HG03521 (cell line): Measurements from ENCODE around the gene SORBS2.

ENCODE experiments used
- ATAC-seq: cut with Tn5 transposase; IDR thresholded peaks from one replicate; pipeline ENCODE4 v1.9.1; 2021; ENCODE audit warnings: mild to moderate bottlenecking, moderate library complexity; ENCODE audit not compliant: unreplicated experiment

The SORBS2 gene

DNA sequence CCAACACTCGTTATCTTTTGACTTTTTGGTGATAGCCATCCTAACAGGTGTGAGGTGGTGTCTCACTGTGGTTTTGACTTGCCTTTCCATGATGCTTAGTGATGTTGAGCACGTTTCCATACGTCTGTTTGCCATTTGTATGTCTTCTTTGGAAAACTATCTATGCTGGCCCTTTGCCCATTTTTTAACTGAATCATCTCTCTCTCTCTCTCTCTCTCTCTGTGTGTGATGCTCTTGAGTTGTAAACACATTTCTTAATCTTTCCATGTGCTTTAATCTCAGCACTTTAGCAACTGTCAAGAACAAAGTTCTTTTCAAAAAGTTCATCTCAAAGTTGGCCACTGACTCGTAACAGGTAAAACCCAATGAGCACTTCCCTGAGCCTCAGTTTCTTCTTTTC, 10.5 kb downstream of the SORBS2 start:
- no peak for ATAC-seq

DNA sequence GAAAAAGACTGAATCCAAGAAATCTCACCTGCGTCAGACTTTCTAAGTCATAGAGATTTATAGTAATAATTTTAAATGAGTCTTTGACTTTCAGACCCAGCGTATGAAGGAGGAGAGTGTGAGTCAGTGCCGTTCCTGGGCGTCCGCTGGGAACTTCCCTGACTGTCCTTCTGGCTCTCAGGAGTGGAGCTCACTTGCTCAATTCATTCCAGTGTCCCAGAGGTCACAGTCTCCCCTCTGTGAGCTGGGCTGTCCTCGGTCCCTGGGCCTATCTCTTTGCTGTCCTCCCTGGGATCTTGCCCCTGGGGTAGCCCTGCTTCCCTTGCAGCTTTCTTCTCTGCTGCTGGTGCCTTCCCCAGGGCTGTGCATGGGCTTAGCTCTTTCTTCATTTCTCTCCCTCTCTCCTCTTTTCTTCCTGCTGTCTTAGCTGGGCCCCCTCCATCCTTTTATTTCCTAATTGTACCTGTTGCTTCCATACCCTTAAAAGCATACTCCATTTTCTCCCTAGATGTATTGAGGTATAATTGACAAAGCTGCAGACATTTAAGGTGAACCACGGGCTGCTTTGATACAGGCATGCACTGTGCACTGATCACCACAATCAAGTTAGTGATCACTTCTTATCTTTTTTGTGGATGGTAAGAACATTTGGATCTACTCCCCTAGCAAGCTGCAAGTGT, 11.6 kb downstream of the SORBS2 start:
- ATAC-seq = no peak

DNA sequence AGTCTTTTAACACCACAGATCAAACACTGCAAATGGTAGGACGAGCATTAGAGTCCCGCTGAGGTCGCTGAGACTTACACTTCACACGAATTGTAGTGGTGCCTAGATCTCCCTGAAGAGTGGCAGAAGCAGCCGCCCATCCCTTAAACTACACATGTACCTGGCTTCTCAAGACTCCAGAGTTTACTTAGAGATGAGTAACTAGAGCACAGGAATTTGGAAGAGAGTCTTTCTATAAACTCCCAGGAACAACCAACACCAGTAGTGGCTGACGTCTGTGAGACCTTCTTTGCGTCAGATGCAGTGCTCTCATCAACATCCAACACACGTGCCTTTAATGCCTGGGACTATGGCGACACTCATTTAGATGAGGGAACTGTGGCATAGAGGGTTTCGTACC, 12.6 kb downstream of the SORBS2 start:
- ATAC-seq = no peak

DNA sequence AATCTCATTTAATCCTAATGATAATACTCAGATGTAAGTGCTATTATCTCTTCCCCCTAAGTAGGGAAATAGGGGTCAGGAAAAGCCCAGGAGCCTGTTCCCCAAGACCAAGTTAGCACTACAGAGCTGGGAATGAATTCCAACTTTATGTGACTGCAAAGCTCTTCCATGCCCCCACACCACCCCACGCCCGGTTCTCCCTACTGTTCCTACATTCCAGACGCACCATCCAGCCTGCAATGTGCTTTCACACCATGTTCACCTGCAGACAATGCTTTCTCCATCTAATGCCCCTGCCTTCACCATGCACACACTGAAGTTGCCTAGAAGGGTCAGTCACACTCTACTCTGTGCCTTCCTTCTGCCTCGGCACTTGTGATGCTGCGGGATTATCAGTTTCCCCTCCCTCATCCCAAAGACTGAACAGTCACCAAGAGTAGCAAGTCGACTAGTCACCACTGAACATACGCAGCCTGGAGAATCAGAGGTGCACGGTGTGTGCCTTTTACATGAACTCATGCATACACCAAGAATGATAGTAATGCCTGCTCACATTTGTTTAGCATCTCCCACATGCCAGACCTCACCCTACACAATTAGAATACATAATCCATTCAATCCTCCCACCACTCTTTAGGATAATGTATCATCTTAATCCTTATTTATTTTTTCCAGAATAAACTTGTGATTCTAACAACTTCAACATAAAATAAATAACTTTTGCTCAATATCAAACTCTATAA, 14.2 kb downstream of the SORBS2 start:
- ATAC-seq = no peak

DNA sequence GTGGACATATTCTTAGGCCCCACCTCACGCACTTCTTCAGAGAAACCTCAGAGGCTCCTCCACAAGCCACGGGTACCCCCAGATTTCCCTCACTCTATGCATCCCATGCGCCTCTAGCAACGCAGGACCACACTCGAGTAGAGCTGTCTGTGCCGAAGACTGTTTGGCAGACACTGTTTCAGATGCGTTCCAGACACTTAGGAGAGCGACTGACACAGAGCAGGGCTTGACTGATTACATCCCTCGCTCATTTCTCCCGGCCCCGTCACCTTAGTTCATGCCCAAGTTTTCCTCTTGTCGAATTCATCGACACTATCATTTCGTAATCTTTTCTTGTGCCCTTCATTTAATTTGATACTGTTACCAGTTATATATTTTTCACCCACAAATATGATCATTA, 15.0 kb downstream of the SORBS2 start:
- ATAC-seq = no peak

DNA sequence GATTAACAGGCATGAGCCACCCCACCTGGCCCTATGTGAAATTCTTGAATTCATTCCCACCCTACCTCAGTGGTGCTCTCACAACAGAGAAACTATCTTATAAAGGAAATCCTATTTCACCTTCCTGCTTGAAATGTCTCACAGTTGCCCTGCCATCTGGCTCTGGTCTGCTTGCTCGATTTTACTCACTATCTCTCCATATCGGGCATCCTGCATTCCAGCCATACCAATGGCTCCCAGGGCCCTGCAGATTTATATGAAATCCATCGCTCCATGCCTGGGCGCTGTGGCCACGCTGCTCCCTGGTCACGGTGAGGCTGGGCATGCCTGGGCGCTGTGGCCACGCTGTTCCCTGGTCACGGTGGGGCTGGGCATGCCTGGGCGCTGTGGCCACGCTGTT, 15.8 kb downstream of the SORBS2 start:
- no peak for ATAC-seq

DNA sequence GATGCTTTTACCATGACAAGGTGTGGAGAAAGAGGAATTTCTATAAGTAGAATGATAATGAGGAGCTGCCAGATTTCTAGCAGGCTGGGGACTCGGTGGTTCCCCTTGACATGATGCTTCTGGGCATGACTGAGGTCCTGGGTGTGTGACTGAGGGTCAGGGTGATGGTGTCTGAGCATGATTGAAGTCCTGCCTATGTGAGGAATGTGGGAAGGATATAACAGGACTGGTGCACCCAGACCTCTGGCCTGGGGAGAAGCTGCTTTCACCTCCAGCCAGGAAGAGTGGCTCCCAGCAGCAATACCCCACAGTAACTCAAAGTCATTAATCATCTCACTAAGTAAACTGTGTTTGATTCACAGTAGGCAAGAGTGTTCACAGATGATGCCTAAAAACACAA, 17.4 kb downstream of the SORBS2 start:
- no peak for ATAC-seq

DNA sequence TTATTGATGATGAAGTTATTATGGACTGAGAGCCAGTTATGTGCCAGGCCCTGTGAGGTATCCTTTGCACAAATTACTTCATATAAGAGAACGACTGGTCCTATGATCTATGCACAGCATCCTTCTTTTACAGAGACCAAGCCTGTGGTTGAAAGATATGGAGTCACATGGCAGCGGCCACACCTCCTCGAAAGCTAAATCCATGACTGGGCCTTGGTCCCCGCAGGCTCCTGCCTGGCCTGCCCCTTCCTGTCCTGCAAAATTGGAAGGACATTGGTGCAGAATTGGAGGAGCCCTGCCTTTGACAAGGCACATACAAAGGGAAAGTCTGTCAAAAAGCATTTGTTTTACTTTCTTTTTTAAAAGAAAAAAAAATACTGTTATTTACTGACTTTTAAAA, 18.3 kb downstream of the SORBS2 start:
- ATAC-seq = no peak

DNA sequence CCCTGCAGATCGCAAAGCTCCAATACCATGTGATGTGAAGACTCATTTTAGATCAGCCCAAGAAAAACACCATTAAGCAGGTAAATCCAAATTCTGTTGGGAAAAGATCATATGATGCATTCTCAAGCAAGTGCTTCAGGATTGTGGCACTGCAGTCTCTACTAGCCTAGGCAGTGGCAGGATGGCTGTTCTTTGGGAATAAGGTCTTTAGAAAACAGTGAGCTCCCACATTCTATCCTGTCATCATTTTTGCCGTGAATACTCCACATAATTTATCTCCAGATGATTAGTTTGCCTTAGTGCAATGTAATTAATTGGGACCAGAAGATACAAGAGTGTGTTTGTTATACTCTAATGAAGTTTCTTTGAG, 18.9 kb downstream of the SORBS2 start:
- no peak for ATAC-seq

DNA sequence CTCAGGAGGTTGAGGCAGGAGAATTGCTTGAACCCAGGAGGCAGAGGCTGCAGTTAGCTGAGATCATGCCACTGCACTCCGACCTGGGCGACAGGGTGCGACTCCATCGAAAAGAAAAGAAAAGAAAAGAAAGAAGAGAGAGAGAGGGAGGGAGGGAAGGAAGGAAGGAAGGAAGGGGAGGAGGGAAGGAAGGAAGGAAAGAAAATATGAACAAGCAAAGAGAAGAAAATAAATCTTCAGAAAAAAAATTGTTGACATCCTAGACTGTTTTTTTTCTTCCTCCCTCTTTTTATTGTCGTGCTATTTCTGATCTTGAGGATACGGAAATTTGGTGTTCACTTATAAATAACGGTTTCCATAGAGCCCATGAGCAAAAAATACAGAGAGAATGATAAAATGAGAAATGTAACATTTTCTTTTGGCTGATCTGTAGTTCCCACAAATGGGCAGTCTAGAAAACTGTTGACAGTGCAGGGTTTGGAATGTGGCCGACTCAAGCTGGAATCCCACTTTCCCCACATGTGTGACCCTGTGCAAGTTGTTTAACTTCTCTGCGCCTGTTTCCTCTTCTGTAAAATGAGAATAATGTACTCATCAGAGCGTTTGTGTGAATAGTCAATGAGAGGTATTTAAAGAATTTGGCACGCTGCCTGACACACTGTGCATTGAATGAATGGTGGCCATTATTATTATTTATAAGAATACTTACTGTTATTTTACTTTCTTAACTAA, 19.4 kb downstream of the SORBS2 start:
- ATAC-seq = no peak

DNA sequence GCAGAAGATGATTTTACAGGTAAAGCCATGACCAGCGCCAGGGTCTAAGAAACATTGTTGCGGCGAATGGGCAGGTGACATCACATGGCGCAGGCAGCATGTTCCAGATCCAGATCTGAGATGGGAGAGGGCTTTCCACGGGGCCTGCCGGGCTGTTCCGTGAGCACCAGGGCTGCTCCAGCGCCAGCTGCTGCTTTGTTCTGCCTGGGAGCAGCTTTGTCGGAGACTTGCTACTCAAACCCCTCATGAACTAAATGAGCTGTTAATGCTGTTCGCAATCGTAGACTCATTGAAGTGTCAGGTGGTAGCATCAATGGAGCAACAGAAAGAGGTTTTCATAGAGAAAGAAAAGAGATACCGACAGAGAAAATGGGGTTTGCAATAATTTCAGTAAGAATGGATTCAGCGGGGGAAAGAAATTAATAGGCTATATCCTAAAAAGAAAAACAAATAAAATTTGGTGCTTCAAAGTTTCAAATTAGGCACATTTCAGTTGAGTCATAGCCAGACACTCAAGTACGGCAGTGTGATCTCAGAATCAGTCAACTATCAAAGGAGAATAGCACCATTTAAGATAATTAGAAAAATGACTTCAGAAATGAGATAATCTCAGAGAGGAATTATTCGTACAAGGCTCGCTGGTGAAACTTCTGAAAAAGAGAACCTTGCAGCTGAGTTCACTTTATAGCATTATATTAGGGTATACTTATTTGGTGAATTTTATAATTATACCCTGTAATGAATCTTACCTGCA, 23.9 kb downstream of the SORBS2 start:
- ATAC-seq = no peak

DNA sequence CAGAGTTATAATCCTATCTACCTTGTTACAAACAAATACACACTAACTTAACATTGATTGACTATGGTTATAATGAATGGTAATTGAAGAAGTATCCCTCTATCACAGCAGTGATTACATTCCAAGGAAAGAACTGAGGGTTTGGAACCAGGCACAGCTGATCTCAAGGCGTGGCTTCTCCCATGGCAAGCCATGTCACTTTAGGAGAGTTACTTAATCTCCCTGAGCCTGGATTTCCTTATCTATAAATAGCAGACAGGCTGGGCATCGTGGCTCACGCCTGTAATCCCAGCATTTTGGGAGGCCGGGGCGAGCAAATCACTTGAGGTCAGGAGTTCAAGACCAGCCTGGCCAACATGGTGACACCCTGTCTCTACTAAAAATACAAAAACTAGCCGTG, 25.6 kb downstream of the SORBS2 start:
- no peak for ATAC-seq

DNA sequence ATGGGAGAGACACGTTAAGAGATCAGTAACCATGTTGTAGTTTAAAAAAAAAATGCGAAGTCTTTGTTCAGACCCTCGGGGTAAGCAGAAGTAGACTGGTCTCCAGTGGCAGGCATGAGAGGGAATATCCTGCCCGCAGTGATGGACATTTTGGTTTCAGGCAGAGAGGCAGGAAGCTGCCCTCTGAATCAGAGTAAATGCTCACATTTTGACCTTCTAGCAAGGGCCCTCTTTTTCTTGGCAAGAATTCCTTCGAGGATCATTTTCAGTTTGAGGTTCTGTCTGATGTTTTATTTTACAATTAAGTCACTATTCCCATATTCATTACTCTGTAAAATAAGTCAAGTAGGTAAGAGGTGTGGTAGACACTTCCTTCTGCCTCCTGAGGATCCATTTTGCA, 28.4 kb downstream of the SORBS2 start:
- ATAC-seq = no peak

DNA sequence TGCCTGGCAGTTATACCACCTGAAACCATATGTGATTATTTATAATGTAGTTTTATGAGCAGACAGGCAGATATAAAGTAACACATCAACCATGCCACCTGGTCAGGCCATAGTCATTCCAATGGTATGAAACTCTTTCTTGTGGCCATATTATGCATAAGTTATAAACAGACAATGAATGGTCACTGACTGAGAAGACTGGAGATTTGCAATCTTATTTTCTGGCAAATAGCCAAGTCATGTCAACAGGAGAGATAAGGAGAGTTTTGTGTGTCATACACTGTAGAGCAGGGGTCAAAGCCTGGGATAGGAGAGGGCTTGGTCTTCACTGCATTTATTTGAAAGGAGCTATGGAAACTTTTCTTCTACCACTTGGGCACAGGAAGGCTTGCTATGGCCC, 29.5 kb downstream of the SORBS2 start:
- ATAC-seq = no peak

DNA sequence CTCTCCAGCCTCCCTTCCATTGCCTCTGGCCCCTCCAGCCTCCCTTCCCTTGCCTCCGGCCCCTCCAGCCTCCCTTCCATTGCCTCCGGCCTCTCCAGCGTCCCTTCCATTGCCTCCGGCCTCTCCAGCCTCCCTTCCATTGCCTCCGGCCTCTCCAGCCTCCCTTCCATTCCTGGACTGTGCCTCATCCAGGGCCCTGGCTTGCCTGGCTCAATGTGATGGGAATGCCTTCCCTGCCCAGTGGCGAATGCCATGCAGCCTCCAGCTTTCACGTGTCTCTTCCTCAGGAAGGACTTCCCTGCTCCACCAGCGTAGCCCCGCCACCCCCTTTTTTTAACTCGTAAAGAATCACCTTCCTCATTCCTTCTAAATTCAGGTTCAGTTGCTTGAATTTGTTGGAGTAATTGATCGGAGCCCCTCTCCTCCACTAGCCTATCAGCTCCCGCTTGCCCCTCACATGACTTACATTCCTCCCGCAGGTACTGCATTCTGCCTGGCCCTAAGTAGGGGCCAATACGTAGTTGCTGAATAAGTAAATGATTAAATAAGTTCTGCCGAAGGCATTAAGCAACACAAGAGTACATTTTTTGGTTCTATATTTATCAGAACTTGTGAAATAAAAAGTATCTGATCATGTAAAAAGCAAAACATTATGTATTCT, 30.3 kb downstream of the SORBS2 start:
- no peak for ATAC-seq

DNA sequence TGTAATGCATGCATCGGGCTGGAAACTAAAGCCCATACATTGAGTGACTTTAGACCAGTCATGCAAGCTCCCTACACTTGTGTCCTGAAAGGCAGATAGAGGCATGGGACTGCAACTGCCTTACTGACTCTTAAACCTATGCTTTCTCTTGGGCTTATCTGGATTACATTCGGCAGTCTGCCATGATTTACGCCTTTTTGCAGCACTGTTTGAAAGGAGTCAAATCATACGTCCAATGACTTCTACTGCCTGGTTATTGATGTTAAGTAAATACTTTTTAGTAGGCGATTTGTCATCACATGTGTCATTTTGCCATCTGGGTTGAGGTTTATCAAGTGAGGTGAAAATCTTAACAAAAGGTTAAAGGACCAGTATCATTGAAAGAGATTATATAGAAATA, 31.5 kb downstream of the SORBS2 start:
- ATAC-seq = no peak

DNA sequence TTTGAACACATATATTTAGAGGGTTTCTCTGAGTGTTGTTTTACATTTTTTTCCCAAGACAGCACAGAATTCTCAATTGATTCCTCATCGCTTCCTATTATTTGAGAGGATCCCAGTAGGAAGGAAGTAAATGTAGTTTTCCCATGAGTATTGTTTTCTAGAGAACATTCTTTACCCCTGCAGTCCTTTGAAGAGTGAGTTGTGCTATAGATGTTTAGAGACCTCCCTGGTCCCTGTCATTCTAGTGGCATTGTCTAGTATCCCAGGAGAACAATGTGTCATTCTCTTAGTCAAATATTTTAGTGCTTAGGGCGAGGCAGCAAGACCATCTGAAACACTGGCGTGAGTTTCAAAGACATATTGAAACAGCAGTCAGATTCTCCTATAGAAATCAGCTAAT, 32.5 kb downstream of the SORBS2 start:
- ATAC-seq = no peak

DNA sequence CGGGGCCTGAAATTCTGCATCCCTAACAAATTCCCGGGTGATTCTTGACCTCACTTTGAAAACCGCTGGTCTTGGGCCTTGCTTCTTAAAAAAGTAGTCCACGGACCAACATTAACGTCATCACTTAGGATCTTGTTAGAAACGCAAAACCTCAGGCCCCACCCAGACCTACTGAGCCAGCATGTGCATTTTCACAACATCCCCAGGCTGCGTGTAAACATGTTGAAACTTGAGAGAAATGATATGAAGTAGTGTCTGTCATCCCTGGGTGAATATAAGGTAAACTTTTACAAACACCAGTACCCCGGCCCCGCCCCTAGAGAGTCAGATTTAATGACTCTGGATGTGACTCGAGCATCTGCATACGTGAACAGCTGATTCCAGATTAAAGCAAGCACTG, 33.7 kb downstream of the SORBS2 start:
- ATAC-seq = no peak

DNA sequence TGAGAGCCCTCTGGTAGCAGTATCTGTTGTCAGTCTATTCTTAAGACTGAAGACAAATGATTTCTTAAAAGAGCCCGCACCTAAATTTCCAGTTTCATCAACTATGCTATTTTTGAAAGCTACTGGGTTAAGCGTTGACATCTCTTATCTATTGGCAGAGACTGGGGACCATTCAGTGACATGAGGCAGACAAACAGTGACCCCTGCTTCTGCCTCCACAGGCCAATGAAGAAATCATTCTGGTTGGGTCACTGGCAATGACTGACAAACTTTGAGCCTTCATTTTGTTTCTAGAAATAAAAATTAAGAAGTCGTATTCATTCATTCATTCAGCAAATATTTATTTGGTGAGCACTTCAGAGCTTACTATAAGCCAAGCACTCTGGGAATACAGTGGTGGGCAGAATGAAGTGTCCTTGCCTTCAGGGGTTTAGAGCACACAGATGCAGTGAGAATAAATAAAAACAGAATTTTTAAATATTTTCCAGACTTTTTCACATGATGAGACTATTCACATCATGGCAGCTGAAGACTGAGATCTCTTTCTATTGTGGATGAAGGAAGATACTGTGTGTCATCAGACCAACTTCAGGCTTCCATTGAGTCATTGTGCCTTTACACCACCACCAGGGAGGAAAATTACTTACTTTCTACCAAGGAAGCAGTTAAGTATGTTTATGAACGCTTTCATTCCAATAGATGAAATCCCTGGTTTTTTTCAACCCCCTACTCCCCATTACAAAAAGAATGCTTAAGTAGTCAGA, 36.0 kb downstream of the SORBS2 start:
- no peak for ATAC-seq
